Measurements from ENCODE around the gene JAG2.
A peak's percentile ranks its signal among the peaks of the same experiment; 100 is the strongest.

The JAG2 gene

DNA sequence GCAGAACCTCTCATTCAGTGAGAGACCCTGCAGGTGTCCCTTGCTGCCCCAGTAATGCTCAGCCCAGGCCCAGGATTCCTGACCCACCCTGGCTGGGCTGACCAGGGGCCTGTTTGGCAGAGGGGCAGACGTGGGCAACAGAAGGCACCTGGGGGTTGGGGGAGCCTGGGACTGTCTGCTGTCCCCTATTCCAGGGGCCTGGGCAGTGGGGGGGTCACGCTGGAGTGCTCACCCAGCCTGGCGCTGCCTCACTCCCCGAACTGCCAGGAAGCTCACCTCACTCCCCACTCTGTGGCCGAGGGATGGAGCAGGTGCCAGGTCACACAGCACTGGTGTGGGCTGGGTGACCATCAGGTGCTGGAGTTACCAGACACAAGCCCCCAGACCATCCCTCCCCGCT is 35.1 kb upstream of the JAG2 start:
- ATAC-seq: 0 out of 3 replicates have a peak, but pooled peaks have one; percentile 2
- no peak for TF ChIP-seq ARNTL (CRISPR knock-in tag; IDR thresholded peaks at IDR 0.05; ENCODE audit: borderline replicate concordance, low read depth)
- no peak for TF ChIP-seq PPARA (CRISPR knock-in tag; IDR thresholded peaks at IDR 0.05; ENCODE audit: borderline replicate concordance)

DNA sequence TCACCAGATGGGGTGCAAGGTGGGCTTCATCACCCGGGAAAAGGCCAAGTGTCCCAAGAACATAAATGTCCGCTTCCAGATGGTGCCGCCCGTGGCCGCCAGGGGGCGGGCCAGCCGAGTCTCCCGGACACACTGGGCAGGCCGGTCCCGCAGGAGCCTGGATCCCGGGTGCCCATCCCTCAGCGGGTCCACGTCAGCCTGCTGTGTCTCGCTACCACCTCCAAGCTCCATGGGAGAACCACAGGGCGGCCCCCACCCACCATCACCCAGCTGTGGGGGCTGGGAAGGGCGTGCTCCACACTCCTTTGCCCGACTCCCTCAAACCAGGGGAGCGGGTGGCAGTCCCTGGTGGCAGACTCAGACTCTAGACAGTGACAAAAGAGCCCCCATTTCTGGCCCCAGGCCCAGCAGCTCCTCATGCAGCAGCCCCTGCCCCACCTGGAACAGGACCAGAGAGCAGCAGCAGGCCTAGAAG is 34.5 kb upstream of the JAG2 start:
- TF ChIP-seq SNAI2 (CRISPR knock-in tag; IDR thresholded peaks at IDR 0.05): no peak
- ATAC-seq: peak; percentile 82

DNA sequence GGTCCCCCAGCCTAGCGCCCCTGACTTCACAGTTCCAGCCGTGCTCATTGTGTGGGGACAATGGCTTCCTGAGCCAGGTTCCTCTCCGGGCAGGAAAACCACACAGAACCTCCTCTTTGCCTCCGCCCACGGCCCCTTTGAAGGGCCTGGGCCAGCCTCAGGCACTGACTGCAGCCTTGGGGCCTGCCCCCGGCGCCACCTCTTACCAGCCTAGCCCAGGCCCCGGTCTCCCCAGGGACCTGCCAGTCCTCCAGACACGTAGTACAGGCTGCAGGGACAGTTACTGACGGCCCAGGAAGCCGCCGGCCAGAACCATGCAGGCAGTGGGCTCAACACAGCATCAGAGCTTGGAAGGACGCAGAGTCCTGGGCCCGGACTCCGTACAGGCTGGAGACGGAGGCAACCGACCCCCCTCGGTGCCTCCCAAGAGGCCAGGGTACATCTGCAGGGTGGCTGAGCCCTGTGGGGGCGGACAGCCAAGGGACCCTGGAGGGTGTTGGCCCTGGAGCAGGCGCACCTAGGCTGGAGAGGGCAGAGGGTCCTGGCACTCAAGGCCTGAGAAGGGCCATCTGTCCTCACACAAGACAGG is 33.4 kb upstream of the JAG2 start:
- TF ChIP-seq ISL1 (CRISPR knock-in tag; IDR thresholded peaks at IDR 0.05): no peak
- no peak for TF ChIP-seq ZFP30 (CRISPR knock-in tag; IDR thresholded peaks at IDR 0.05)
- TF ChIP-seq OSR1 (CRISPR knock-in tag; IDR thresholded peaks at IDR 0.05): no peak
- TF ChIP-seq BACH2 (CRISPR knock-in tag; IDR thresholded peaks at IDR 0.05; ENCODE audit: borderline replicate concordance): no peak
- TF ChIP-seq ZNF8 (CRISPR knock-in tag; IDR thresholded peaks at IDR 0.05): no peak
- no peak for TF ChIP-seq TOX (CRISPR knock-in tag; IDR thresholded peaks at IDR 0.05; ENCODE audit: borderline replicate concordance)
- TF ChIP-seq, protein P1, sequence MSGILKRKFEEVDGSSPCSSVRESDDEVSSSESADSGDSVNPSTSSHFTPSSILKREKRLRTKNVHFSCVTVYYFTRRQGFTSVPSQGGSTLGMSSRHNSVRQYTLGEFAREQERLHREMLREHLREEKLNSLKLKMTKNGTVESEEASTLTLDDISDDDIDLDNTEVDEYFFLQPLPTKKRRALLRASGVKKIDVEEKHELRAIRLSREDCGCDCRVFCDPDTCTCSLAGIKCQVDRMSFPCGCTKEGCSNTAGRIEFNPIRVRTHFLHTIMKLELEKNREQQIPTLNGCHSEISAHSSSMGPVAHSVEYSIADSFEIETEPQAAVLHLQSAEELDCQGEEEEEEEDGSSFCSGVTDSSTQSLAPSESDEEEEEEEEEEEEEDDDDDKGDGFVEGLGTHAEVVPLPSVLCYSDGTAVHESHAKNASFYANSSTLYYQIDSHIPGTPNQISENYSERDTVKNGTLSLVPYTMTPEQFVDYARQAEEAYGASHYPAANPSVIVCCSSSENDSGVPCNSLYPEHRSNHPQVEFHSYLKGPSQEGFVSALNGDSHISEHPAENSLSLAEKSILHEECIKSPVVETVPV (CRISPR knock-in tag; IDR thresholded peaks at IDR 0.05): no peak
- TF ChIP-seq, protein P2, sequence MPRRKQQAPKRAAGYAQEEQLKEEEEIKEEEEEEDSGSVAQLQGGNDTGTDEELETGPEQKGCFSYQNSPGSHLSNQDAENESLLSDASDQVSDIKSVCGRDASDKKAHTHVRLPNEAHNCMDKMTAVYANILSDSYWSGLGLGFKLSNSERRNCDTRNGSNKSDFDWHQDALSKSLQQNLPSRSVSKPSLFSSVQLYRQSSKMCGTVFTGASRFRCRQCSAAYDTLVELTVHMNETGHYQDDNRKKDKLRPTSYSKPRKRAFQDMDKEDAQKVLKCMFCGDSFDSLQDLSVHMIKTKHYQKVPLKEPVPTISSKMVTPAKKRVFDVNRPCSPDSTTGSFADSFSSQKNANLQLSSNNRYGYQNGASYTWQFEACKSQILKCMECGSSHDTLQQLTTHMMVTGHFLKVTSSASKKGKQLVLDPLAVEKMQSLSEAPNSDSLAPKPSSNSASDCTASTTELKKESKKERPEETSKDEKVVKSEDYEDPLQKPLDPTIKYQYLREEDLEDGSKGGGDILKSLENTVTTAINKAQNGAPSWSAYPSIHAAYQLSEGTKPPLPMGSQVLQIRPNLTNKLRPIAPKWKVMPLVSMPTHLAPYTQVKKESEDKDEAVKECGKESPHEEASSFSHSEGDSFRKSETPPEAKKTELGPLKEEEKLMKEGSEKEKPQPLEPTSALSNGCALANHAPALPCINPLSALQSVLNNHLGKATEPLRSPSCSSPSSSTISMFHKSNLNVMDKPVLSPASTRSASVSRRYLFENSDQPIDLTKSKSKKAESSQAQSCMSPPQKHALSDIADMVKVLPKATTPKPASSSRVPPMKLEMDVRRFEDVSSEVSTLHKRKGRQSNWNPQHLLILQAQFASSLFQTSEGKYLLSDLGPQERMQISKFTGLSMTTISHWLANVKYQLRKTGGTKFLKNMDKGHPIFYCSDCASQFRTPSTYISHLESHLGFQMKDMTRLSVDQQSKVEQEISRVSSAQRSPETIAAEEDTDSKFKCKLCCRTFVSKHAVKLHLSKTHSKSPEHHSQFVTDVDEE (CRISPR knock-in tag; IDR thresholded peaks at IDR 0.05): no peak
- no peak for ATAC-seq

DNA sequence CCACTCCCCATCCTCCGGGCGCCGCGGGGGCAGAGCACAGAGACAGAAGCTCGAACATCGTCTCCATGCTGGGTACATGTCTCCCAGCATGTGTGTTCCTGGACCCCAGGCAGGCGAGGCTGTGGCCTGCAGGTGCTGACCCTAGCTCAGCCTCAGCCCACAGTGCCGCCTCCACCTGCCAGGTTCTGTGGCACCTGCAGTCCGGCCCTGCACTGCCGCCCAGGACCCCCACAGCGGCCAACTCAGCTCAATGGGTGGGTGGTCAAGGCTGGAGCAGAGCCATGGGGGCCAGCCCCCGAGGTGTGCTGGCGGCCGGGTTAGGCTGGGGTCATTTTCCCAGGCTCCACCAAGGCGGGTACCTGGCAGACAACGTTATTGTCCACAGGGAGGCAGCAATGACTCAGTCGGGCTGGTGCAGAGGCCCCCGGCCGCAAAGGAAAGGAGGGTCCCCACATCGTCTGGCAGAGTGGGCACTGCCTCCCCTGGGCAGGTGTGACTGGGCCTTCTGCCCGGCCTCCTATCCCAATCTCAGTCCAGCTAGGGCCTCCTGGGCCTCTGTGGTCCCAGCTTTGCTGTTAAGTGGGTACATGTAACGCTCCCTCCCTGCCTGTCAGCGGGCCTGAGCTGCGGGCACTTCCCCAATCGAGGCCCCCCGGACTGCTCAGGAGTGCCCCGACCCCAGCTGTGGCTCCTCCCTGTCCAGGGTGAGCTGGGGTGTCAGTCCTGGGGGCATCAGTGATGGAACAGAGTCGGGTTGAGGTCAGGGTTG is 32.8 kb upstream of the JAG2 start:
- TF ChIP-seq, protein P1 (CRISPR knock-in tag; IDR thresholded peaks at IDR 0.05): no peak
- TF ChIP-seq ISL1 (CRISPR knock-in tag; IDR thresholded peaks at IDR 0.05): no peak
- TF ChIP-seq, protein P3, sequence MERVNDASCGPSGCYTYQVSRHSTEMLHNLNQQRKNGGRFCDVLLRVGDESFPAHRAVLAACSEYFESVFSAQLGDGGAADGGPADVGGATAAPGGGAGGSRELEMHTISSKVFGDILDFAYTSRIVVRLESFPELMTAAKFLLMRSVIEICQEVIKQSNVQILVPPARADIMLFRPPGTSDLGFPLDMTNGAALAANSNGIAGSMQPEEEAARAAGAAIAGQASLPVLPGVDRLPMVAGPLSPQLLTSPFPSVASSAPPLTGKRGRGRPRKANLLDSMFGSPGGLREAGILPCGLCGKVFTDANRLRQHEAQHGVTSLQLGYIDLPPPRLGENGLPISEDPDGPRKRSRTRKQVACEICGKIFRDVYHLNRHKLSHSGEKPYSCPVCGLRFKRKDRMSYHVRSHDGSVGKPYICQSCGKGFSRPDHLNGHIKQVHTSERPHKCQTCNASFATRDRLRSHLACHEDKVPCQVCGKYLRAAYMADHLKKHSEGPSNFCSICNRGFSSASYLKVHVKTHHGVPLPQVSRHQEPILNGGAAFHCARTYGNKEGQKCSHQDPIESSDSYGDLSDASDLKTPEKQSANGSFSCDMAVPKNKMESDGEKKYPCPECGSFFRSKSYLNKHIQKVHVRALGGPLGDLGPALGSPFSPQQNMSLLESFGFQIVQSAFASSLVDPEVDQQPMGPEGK (CRISPR knock-in tag; IDR thresholded peaks at IDR 0.05; ENCODE audit: borderline replicate concordance): no peak
- ATAC-seq: no peak

DNA sequence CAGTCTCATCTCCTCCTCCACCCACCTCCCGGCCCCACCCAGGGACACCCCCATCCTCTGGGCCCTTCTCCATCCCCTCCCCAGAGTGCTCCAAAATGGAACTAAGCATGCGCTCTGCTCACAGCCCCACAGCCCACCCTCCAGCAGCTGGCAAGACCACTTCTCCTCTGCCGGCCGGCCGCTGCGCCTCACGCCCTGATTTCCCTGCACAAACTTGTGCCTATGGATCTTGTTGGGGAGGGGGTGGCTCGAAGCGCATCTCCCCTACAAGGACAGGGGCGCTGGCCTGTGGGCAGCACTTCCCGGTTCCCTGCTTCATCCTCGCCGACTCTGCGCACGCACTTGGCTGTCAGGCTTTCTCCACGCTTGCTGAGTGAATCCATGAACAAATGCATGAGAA is 32.1 kb upstream of the JAG2 start:
- no peak for ATAC-seq
- TF ChIP-seq ZNF8 (CRISPR knock-in tag; IDR thresholded peaks at IDR 0.05) (no peak), ZNF565 (CRISPR knock-in tag; conservative IDR thresholded peaks at IDR 0.05; ENCODE audit: low read depth) (no peak)

DNA sequence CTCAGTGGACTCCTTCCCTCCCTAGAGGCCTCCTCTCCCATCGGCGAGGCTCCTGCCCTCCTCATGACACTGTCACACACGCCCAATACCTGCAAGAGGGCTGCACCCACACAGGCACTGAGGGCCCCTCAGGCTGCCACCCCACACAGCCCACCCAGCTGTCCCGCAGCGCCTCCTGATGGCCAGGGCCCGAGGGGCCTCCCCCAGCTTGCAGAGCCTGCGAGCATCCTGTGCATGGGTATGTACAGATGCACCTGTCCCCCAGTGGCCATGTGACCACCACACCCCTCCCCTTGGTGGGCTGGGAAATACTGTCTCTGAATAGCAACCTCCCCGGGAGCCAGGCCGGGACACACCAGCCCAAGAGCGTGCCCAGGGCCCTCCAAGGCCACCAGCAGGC is 31.5 kb upstream of the JAG2 start:
- no peak for TF ChIP-seq ZNF70 (CRISPR knock-in tag; IDR thresholded peaks at IDR 0.05)
- no peak for ATAC-seq
